H1 (cell line): ENCODE data around the gene PRLH. TPM values are rescaled to one million over a fixed set of nuclear protein-coding genes. Genes with fewer than 3 reads are reported as not detected.

Source experiments
- CTCF ChIA-PET: fragments of 300-600 bp; sonication (Branson Sonifier 250); formaldehyde crosslinking; loops from one replicate; lab custom pipeline; 2021; ENCODE audit not compliant: partially characterized antibody; lab: Charles Lee
- POLR2A ChIA-PET: fragments of 300-600 bp; sonication (Branson Sonifier 250); formaldehyde crosslinking; loops from one replicate; lab custom pipeline; 2021; ENCODE audit warnings: inconsistent platforms; ENCODE audit not compliant: partially characterized antibody; lab: Charles Lee
- DNase-seq, 2 experiments: peaks; one replicate each; pipeline versions ENCODE4 v3.0.0 to v3.0.0-alpha.2; 2010 to 2022; ENCODE audit warnings: low spot score in 2 of 2, low read depth in 1 of 2, mixed read lengths in 1 of 2
- FAIRE-seq: peaks from 2 replicates; lab custom pipeline; 2011; peaks lifted over from hg19 to GRCh38; lab: Jason Lieb, UNC
- H2AFZ ChIP-seq: 2 replicates; pipeline ENCODE4 v1.8.1; 2012; ENCODE audit warnings: low read length, inconsistent platforms
- H2AK5ac ChIP-seq: 2 replicates; pipeline ENCODE4 v1.6.1; 2013; ENCODE audit warnings: low read depth, low read length
- H2BK120ac ChIP-seq: replicated peaks from 2 replicates; pipeline ENCODE3; 2013; ENCODE audit warnings: low read depth, low read length, inconsistent platforms
- H2BK12ac ChIP-seq: 2 replicates; pipeline ENCODE4 v1.6.1; 2013; ENCODE audit warnings: low read depth, low read length
- H2BK15ac ChIP-seq: 2 replicates; pipeline ENCODE4 v1.6.1; 2013; ENCODE audit warnings: low read length
- H2BK20ac ChIP-seq: 2 replicates; pipeline ENCODE4 v1.6.1; 2013; ENCODE audit warnings: low read length
- H2BK5ac ChIP-seq: 2 replicates; pipeline ENCODE4 v1.6.1; 2013; ENCODE audit warnings: low read depth, low read length
- H3K14ac ChIP-seq: 2 replicates; pipeline ENCODE4 v1.6.1; 2013; ENCODE audit warnings: inconsistent platforms; ENCODE audit not compliant: insufficient read length
- H3K18ac ChIP-seq: 2 replicates; pipeline ENCODE4 v1.6.1; 2013; ENCODE audit warnings: low read length; ENCODE audit errors: extremely low read depth
- H3K23ac ChIP-seq: 2 replicates; pipeline ENCODE4 v1.6.1; 2013; ENCODE audit warnings: inconsistent platforms; ENCODE audit not compliant: insufficient read length
- H3K23me2 ChIP-seq: 2 replicates; pipeline ENCODE4 v1.6.1; 2013; ENCODE audit warnings: low read depth, low read length
- H3K27ac ChIP-seq: 2 replicates; pipeline ENCODE4 v1.6.1; 2011; ENCODE audit warnings: low read depth, low read length, inconsistent platforms
- H3K27me3 ChIP-seq, 4 experiments: replicated peaks in 1 of 4; 1 replicate in 1 of 4; 2 replicates in 3 of 4; pipeline versions ENCODE4 v1.6.1 to v1.8.1; 2011 to 2013; ENCODE audit warnings: low read length in 3 of 4, mild to moderate bottlenecking in 3 of 4, inconsistent platforms in 2 of 4, mixed read lengths in 2 of 4, moderate library complexity in 1 of 4; ENCODE audit not compliant: control insufficient read depth in 3 of 4, insufficient read depth in 3 of 4; ENCODE audit errors: extremely low read depth in 1 of 4
- H3K36me3 ChIP-seq, 4 experiments: 2 replicates each; pipeline versions ENCODE4 v1.6.1 to v1.8.1; 2011 to 2013; ENCODE audit warnings: mild to moderate bottlenecking in 4 of 4, low read length in 3 of 4, moderate library complexity in 2 of 4, control low read depth in 1 of 4, inconsistent platforms in 1 of 4; ENCODE audit not compliant: insufficient read depth in 4 of 4, control insufficient read depth in 2 of 4
- H3K4ac ChIP-seq: replicated peaks from 2 replicates; pipeline ENCODE3; 2013; ENCODE audit warnings: low read length, low read depth, mixed read lengths, inconsistent platforms; ENCODE audit not compliant: insufficient read length
- H3K4me1 ChIP-seq, 4 experiments: replicated peaks in 1 of 4; 1 replicate in 1 of 4; 2 replicates in 3 of 4; pipeline versions ENCODE4 v1.6.1 to v1.8.1; 2011 to 2013; ENCODE audit warnings: low read length in 3 of 4, inconsistent platforms in 2 of 4, mixed read lengths in 1 of 4; ENCODE audit not compliant: insufficient read depth in 4 of 4, control insufficient read depth in 3 of 4
- H3K4me2 ChIP-seq, 2 experiments: 2 replicates each; pipeline versions ENCODE4 v1.6.1 to v1.8.1; 2011 to 2013; ENCODE audit warnings: low read depth in 2 of 2, low read length in 2 of 2, control low read depth in 1 of 2, inconsistent platforms in 1 of 2, mild to moderate bottlenecking in 1 of 2; ENCODE audit not compliant: insufficient read depth in 1 of 2
- H3K4me3 ChIP-seq, 4 experiments: fragments of 200-600, 300-600 bp in 1 of 4; sonication (generic), shearing (Covaris generic), sonication (Bioruptor Twin) in 1 of 4; 2 replicates each; pipeline versions ENCODE4 v1.5.1 to v1.8.1; 2011 to 2016; ENCODE audit warnings: low read length in 4 of 4, low read depth in 3 of 4, control low read depth in 2 of 4, inconsistent platforms in 2 of 4, mild to moderate bottlenecking in 2 of 4, mixed read lengths in 1 of 4, moderate library complexity in 1 of 4; ENCODE audit not compliant: insufficient read depth in 2 of 4; ENCODE audit errors: extremely low read depth in 1 of 4
- H3K56ac ChIP-seq: replicated peaks from 2 replicates; pipeline ENCODE3; 2013; ENCODE audit warnings: low read depth, mild to moderate bottlenecking, mixed read lengths, low read length, inconsistent platforms; ENCODE audit not compliant: insufficient read length
- H3K79me1 ChIP-seq: 2 replicates; pipeline ENCODE4 v1.6.1; 2013; ENCODE audit warnings: low read depth, low read length, control low read depth
- H3K79me2 ChIP-seq, 2 experiments: 2 replicates each; pipeline versions ENCODE4 v1.6.1 to v1.8.1; 2012 to 2013; ENCODE audit warnings: low read length in 2 of 2, mild to moderate bottlenecking in 2 of 2, inconsistent platforms in 1 of 2; ENCODE audit not compliant: insufficient read depth in 2 of 2, control insufficient read depth in 1 of 2
- H3K9ac ChIP-seq, 4 experiments: replicated peaks in 1 of 4; 1 replicate in 1 of 4; 2 replicates in 3 of 4; pipeline versions ENCODE4 v1.6.1 to v1.8.1; 2011 to 2013; ENCODE audit warnings: low read depth in 3 of 4, low read length in 3 of 4, control low read depth in 2 of 4, mild to moderate bottlenecking in 2 of 4, moderate library complexity in 2 of 4, inconsistent platforms in 1 of 4; ENCODE audit errors: extremely low read depth in 1 of 4
- H3K9me3 ChIP-seq, 2 experiments: 2 replicates each; pipeline versions ENCODE4 v1.6.1 to v1.8.1; 2012 to 2013; ENCODE audit warnings: mild to moderate bottlenecking in 2 of 2, moderate library complexity in 2 of 2, control low read depth in 1 of 2, inconsistent platforms in 1 of 2, low read depth in 1 of 2, low read length in 1 of 2, mixed read lengths in 1 of 2; ENCODE audit not compliant: insufficient read depth in 2 of 2
- H4K20me1 ChIP-seq, 2 experiments: replicated peaks in 1 of 2; 2 replicates each; pipeline versions ENCODE3 to v1.8.1; 2011 to 2013; ENCODE audit warnings: inconsistent platforms in 2 of 2, low read length in 2 of 2, mild to moderate bottlenecking in 1 of 2; ENCODE audit not compliant: insufficient read depth in 2 of 2, control insufficient read depth in 1 of 2
- H4K5ac ChIP-seq: 2 replicates; pipeline ENCODE4 v1.6.1; 2013; ENCODE audit warnings: low read length, low read depth, mixed read lengths, inconsistent platforms; ENCODE audit not compliant: insufficient read length
- H4K8ac ChIP-seq: 2 replicates; pipeline ENCODE4 v1.8.0; 2013; ENCODE audit warnings: mild to moderate bottlenecking, moderate library complexity, low read length, inconsistent platforms; ENCODE audit not compliant: insufficient read depth; ENCODE audit errors: extremely low read depth
- H4K91ac ChIP-seq: replicated peaks from 2 replicates; pipeline ENCODE3; 2013; ENCODE audit warnings: low read length, mixed read lengths, inconsistent platforms; ENCODE audit not compliant: insufficient read length
- ATF3 ChIP-seq: IDR thresholded peaks from 2 replicates; pipeline ENCODE4 v1.6.1; 2011; ENCODE audit warnings: low read depth, mild to moderate bottlenecking, low read length; ENCODE audit not compliant: insufficient read depth
- GABPA ChIP-seq: IDR thresholded peaks from 2 replicates; pipeline ENCODE4 v1.6.1; 2011; ENCODE audit warnings: mild to moderate bottlenecking, low read length, moderate library complexity, borderline replicate concordance; ENCODE audit not compliant: insufficient read depth
- JUN ChIP-seq: IDR thresholded peaks from 2 replicates; pipeline ENCODE4 v1.6.1; 2011; ENCODE audit warnings: low read depth, mild to moderate bottlenecking, improper control_type of control experiment, low read length
- PHF8 ChIP-seq: fragments of 200-600 bp; sonication (generic); conservative IDR thresholded peaks from 2 replicates; pipeline ENCODE4 v1.7.1; 2012; ENCODE audit warnings: low read depth, mild to moderate bottlenecking, inconsistent platforms, low read length, moderate library complexity
- WGBS, 2 experiments: shearing (Covaris generic) in 1 of 2; methylation state at CpG; one replicate each; pipeline versions ENCODE4 v1.1.6 to v1.1.7; 2013 to 2015; ENCODE audit warnings: low lambda C conversion rate in 2 of 2, mixed read lengths in 2 of 2, inconsistent platforms in 1 of 2, low coverage in 1 of 2, missing lambda C conversion rate in 1 of 2; ENCODE audit not compliant: insufficient replicate concordance in 2 of 2, insufficient coverage in 1 of 2, insufficient read length in 1 of 2; ENCODE audit errors: extremely low coverage in 1 of 2, missing lambda C conversion rate in 1 of 2; 5-methylcytosine and 5-hydroxymethylcytosine counted together
- polyA plus RNA-seq, 7 experiments: library from polyadenylated mRNA; depleted of rRNA in 3 of 7; stranded (reverse) in 5 of 7; unstranded in 2 of 7; fragments of >200 nt in 5 of 7; fragments of 200-250 nt in 2 of 7; gene quantifications; 1 replicate in 5 of 7; 2 replicates in 1 of 7; 4 replicates in 1 of 7; pipeline versions ENCODE4 v1.2.1 to v1.2.3, GENCODE V29; 2011 to 2013; ENCODE audit warnings: missing spikeins in 2 of 7, mixed read lengths in 2 of 7
- total RNA-seq: library from RNA; stranded (reverse); fragmentation: NEBNext Ultra II Directional; extraction: Animal tissue kit (Norgen Biotek cat#: 25700); gene quantifications from 2 replicates; pipeline ENCODE4 v1.2.1, GENCODE V29; 2021
- TF ChIP-seq, protein P1 (sequence below): IDR thresholded peaks from 2 replicates; pipeline ENCODE4 v1.6.1; 2011; ENCODE audit warnings: low read length, improper control_type of control experiment

The PRLH gene
- total and polyA plus RNA-seq, 2 of the 8 experiments (the other 6 are each of a cell fraction or from before 2014, with no cell fraction given) = not detected

DNA sequence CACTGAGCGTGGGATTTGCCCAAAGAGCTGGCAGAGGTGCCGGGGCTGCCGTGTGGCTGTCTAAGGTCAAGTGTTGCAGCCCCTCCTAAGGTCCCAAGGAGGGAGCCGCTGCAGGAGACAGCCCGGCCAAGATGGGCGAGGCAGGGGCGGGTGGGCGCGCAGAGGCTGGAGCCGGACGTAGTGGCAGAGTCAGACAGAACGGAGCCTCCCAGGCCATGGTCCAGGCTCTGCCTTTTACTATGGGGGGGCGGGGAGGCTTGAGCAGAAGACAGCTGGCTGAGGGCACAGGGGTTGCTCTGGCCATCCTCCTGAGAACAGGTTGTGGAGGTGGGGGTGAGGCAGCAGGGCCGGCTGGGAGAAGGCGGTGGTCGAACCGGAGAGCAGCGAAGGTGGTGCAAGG lies 27.5 kb upstream of the PRLH start:
- H2BK12ac ChIP-seq = no peak overlapping the region
- H3K56ac ChIP-seq = no peak overlapping the region
- ChIA-PET POLR2A (interaction anchor here (1.2 kb wide), 1 partner anchor 11 kb away, joined by 3 read pairs; no protein-coding TSS in a partner anchor), CTCF (interaction anchor here (0.9 to 3.6 kb wide), 9 partner anchors 9 to 117 kb away, joined by 3 to 12 read pairs (median 4); no protein-coding TSS in a partner anchor)
- H2BK20ac ChIP-seq = no peak overlapping the region
- peaks cover 0 to 2% of the 10 kb centered on the region in 2 experiments for H4K20me1 ChIP-seq
- H3K14ac ChIP-seq = no peak overlapping the region
- no peak overlapping the region for H2BK5ac ChIP-seq
- DNase-seq (no peak), FAIRE-seq (no peak)
- H3K36me3 ChIP-seq = no peaks in the 10 kb centered on the region
- H3K27me3 ChIP-seq = no peaks in the 10 kb centered on the region
- H3K9me3 ChIP-seq = no peaks in the 10 kb centered on the region; a peak in 1 of 4 replicates
- H3K18ac ChIP-seq = no peak overlapping the region
- H2AK5ac ChIP-seq = no peak overlapping the region
- H3K4me2 ChIP-seq = no peak overlapping the region
- H3K4ac ChIP-seq = no peak overlapping the region
- H3K79me1 ChIP-seq = no peaks in the 10 kb centered on the region
- WGBS, 2 experiments = 94% methylated on average over 12 of the region's 18 CpGs; no CpG with 5 or more reads in 1 of the 2 experiments
- H3K23me2 ChIP-seq = no peaks in the 10 kb centered on the region
- no peak overlapping the region for H3K9ac ChIP-seq
- H2BK15ac ChIP-seq = no peak overlapping the region
- H4K5ac ChIP-seq = no peak overlapping the region
- H3K4me3 ChIP-seq = no peak overlapping the region
- no peak overlapping the region for H4K91ac ChIP-seq
- H3K27ac ChIP-seq = no peak overlapping the region
- H3K23ac ChIP-seq = no peak overlapping the region
- H2BK120ac ChIP-seq = no peak overlapping the region
- no peaks in the 10 kb centered on the region; a peak in 1 of 7 replicates for H3K4me1 ChIP-seq
- H4K8ac ChIP-seq = no peak overlapping the region
- no peaks in the 10 kb centered on the region for H3K79me2 ChIP-seq
- H2AFZ ChIP-seq = no peak overlapping the region
- TF ChIP-seq, protein P1, sequence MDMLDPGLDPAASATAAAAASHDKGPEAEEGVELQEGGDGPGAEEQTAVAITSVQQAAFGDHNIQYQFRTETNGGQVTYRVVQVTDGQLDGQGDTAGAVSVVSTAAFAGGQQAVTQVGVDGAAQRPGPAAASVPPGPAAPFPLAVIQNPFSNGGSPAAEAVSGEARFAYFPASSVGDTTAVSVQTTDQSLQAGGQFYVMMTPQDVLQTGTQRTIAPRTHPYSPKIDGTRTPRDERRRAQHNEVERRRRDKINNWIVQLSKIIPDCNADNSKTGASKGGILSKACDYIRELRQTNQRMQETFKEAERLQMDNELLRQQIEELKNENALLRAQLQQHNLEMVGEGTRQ = no peak
- TF ChIP-seq JUN = no peak
- no peak for TF ChIP-seq ATF3
- no peak for TF ChIP-seq PHF8
- TF ChIP-seq GABPA = no peak
